Fibroblast of skin of right quadriceps (primary cell): ENCODE results near the gene UXS1.

Experiments used
- DNase-seq: peaks from one replicate; pipeline ENCODE4 v3.0.0-alpha.2; 2013

Gene UXS1

GRCh38 chr2:106107509-106108131, 86.5 kb downstream of the UXS1 start:
- peak; percentile 45 for DNase-seq

- DNase-seq: no peak
These were observed 87.2 kb downstream of the UXS1 start for GRCh38 chr2:106106622-106107508.

GRCh38 chr2:106105151-106105922, 88.8 kb downstream of the UXS1 start:
- no peak for DNase-seq

- DNase-seq: peak; percentile 57
These were observed 89.6 kb downstream of the UXS1 start for GRCh38 chr2:106104332-106105062.

GRCh38 chr2:106099691-106100090, 94.4 kb downstream of the UXS1 start:
- DNase-seq: no peak

- DNase-seq: no peak
These were observed 95.4 kb downstream of the UXS1 start for GRCh38 chr2:106098664-106099063.

- no peak for DNase-seq
These were observed 96.0 kb downstream of the UXS1 start for GRCh38 chr2:106098081-106098480.

- no peak for DNase-seq
These were observed 96.8 kb downstream of the UXS1 start for GRCh38 chr2:106097038-106098000.

GRCh38 chr2:106096299-106097037, 97.6 kb downstream of the UXS1 start:
- no peak for DNase-seq

- no peak for DNase-seq
These were observed 98.4 kb downstream of the UXS1 start for GRCh38 chr2:106095478-106096298.

- no peak for DNase-seq
These were observed 99.8 kb downstream of the UXS1 start for GRCh38 chr2:106094131-106094841.

- no peak for DNase-seq
These were observed 103.0 kb downstream of the UXS1 start for GRCh38 chr2:106090916-106091618.

GRCh38 chr2:106089611-106090010, 104.5 kb downstream of the UXS1 start:
- no peak for DNase-seq

GRCh38 chr2:106085181-106085940, 108.7 kb downstream of the UXS1 start:
- peak; percentile 19 for DNase-seq

- DNase-seq: no peak
These were observed 113.1 kb downstream of the UXS1 start for GRCh38 chr2:106080959-106081358.

- no peak for DNase-seq
These were observed 116.0 kb downstream of the UXS1 start for GRCh38 chr2:106078096-106078495.

GRCh38 chr2:106076941-106077340, 117.2 kb downstream of the UXS1 start:
- DNase-seq: no peak

- no peak for DNase-seq
These were observed 119.1 kb downstream of the UXS1 start for GRCh38 chr2:106075048-106075447.
